DOHH2 (cell line): ENCODE data around the gene NRXN3.

Experiments used
- H3F3A ChIP-seq: fragments of 200-600 bp; sonication (generic), shearing (Covaris generic); 2 replicates; pipeline ENCODE4 v1.6.0; 2016; ENCODE audit warnings: antibody characterized with exemption, mild to moderate bottlenecking; ENCODE audit not compliant: control insufficient read depth, insufficient read depth
- H3K27ac ChIP-seq: fragments of 200-600 bp; sonication (generic); 2 replicates; pipeline ENCODE4 v1.5.1; 2014; ENCODE audit warnings: low read depth, mild to moderate bottlenecking, low read length, moderate library complexity
- H3K27me3 ChIP-seq: fragments of 200-600 bp; sonication (generic); 2 replicates; pipeline ENCODE4 v1.6.1; 2014; ENCODE audit warnings: mild to moderate bottlenecking, low read length, mixed read lengths; ENCODE audit not compliant: control insufficient read depth
- H3K36me3 ChIP-seq: fragments of 200-600 bp; sonication (generic); 2 replicates; pipeline ENCODE4 v1.6.1; 2014; ENCODE audit warnings: mild to moderate bottlenecking, low read length, moderate library complexity, mixed read lengths; ENCODE audit not compliant: control insufficient read depth
- H3K4me1 ChIP-seq: fragments of 200-600 bp; sonication (generic); 2 replicates; pipeline ENCODE4 v1.6.1; 2014; ENCODE audit warnings: mild to moderate bottlenecking, low read length, mixed read lengths; ENCODE audit not compliant: control insufficient read depth
- H3K4me2 ChIP-seq: fragments of 200-600 bp; sonication (generic); 2 replicates; pipeline ENCODE4 v1.6.0; 2014; ENCODE audit warnings: mild to moderate bottlenecking, low read length, moderate library complexity
- H3K4me3 ChIP-seq: fragments of 200-600 bp; sonication (generic); 2 replicates; pipeline ENCODE4 v1.5.1; 2014; ENCODE audit warnings: mild to moderate bottlenecking, low read length, mixed read lengths
- H3K79me2 ChIP-seq: fragments of 200-600 bp; sonication (generic); 2 replicates; pipeline ENCODE4 v1.6.1; 2014; ENCODE audit warnings: mild to moderate bottlenecking, low read length, mixed read lengths; ENCODE audit not compliant: control insufficient read depth
- H3K9me2 ChIP-seq: fragments of 200-600 bp; sonication (generic); replicated peaks from 2 replicates; pipeline ENCODE4 v1.6.1; 2014; ENCODE audit warnings: mild to moderate bottlenecking, low read length, mixed read lengths; ENCODE audit not compliant: control insufficient read depth
- H3K9me3 ChIP-seq: fragments of 200-600 bp; sonication (generic); 2 replicates; pipeline ENCODE4 v1.6.1; 2014; ENCODE audit warnings: antibody characterized with exemption, low read length, mixed read lengths; ENCODE audit not compliant: control insufficient read depth, insufficient read depth
- H4K20me1 ChIP-seq: fragments of 200-600 bp; sonication (generic); 2 replicates; pipeline ENCODE4 v1.6.0; 2014; ENCODE audit warnings: low read depth, mild to moderate bottlenecking, antibody characterized with exemption, low read length, moderate library complexity; ENCODE audit not compliant: control insufficient read depth, insufficient read depth
- CTCF ChIP-seq: fragments of 200-600 bp; sonication (generic); IDR thresholded peaks from one replicate; pipeline ENCODE4 v1.5.1; 2014; ENCODE audit warnings: antibody characterized with exemption, mild to moderate bottlenecking, low read depth, low read length; ENCODE audit not compliant: poor library complexity, severe bottlenecking
- EZH2phosphoT487 ChIP-seq: fragments of 200-600 bp; sonication (generic); IDR thresholded peaks from 2 replicates; pipeline ENCODE4 v1.6.1; 2017; ENCODE audit warnings: borderline replicate concordance, mild to moderate bottlenecking, antibody characterized with exemption, low read length, moderate library complexity, mixed read lengths

NRXN3 gene

GRCh38 chr14:79599239-79599638 lies 1429.1 kb downstream of the NRXN3 start:
- Histone ChIP-seq H3K4me2 (no peak overlapping the region), H3F3A (no peaks in the 10 kb centered on the region), H3K9me2 (no peaks in the 10 kb centered on the region), H3K27ac (no peak overlapping the region), H3K79me2 (no peaks in the 10 kb centered on the region), H3K9me3 (no peaks in the 10 kb centered on the region), H3K4me3 (no peak overlapping the region), H3K27me3 (no peaks in the 10 kb centered on the region), H3K36me3 (no peaks in the 10 kb centered on the region), H3K4me1 (no peaks in the 10 kb centered on the region), H4K20me1 (no peaks in the 10 kb centered on the region)
- TF ChIP-seq CTCF (no peak), EZH2phosphoT487 (no peak)

- no peaks in the 10 kb centered on the region for H3K9me2 ChIP-seq
- no peaks in the 10 kb centered on the region for H3K4me1 ChIP-seq
- no peaks in the 10 kb centered on the region for H3K79me2 ChIP-seq
- TF ChIP-seq CTCF (no peak), EZH2phosphoT487 (no peak)
- no peaks in the 10 kb centered on the region for H3F3A ChIP-seq
- no peaks in the 10 kb centered on the region for H3K27me3 ChIP-seq
- H3K27ac ChIP-seq: no peak overlapping the region
- no peaks in the 10 kb centered on the region for H4K20me1 ChIP-seq
- H3K36me3 ChIP-seq: no peaks in the 10 kb centered on the region
- H3K4me3 ChIP-seq: no peak overlapping the region
- no peaks in the 10 kb centered on the region for H3K9me3 ChIP-seq
- H3K4me2 ChIP-seq: no peak overlapping the region
Measured at GRCh38 chr14:79600406-79600805, 1430.2 kb downstream of the NRXN3 start.

- Histone ChIP-seq H3K4me3 (no peak overlapping the region), H3F3A (no peaks in the 10 kb centered on the region), H3K9me3 (no peaks in the 10 kb centered on the region), H3K27ac (no peak overlapping the region), H3K27me3 (no peaks in the 10 kb centered on the region), H4K20me1 (no peaks in the 10 kb centered on the region), H3K4me2 (no peak overlapping the region), H3K4me1 (no peaks in the 10 kb centered on the region), H3K79me2 (no peaks in the 10 kb centered on the region), H3K9me2 (no peaks in the 10 kb centered on the region), H3K36me3 (no peaks in the 10 kb centered on the region)
- TF ChIP-seq CTCF (no peak), EZH2phosphoT487 (no peak)
Measured at GRCh38 chr14:79601579-79601978, 1431.4 kb downstream of the NRXN3 start.

GRCh38 chr14:79602045-79602444 lies 1431.9 kb downstream of the NRXN3 start:
- H4K20me1 ChIP-seq: no peaks in the 10 kb centered on the region
- no peaks in the 10 kb centered on the region for H3F3A ChIP-seq
- no peaks in the 10 kb centered on the region for H3K9me2 ChIP-seq
- no peaks in the 10 kb centered on the region for H3K36me3 ChIP-seq
- H3K4me3 ChIP-seq: no peak overlapping the region
- no peaks in the 10 kb centered on the region for H3K9me3 ChIP-seq
- no peak overlapping the region for H3K4me2 ChIP-seq
- H3K27ac ChIP-seq: no peak overlapping the region
- no peak for TF ChIP-seq CTCF
- no peak for TF ChIP-seq EZH2phosphoT487
- no peaks in the 10 kb centered on the region for H3K27me3 ChIP-seq
- no peaks in the 10 kb centered on the region for H3K4me1 ChIP-seq
- no peaks in the 10 kb centered on the region for H3K79me2 ChIP-seq
